ENCODE measurements around the gene STK11. TPM values are rescaled to one million over a fixed set of nuclear protein-coding genes. Genes with fewer than 3 reads are reported as not detected.

The STK11 gene
- total and polyA plus RNA-seq, 2 donors (not counting 3 experiments of a cell fraction or from before 2014, with no cell fraction given) = 39.4 to 75.4 TPM

- FAIRE-seq = no peak
- peak overlapping the region; percentile 14 for H3K9ac ChIP-seq (replicated peaks; ENCODE audit: extremely low read depth, insufficient read depth, low read length)
- POLR2A ChIA-PET = interaction anchor here (0.6 to 1.3 kb wide), 3 partner anchors 55 to 111 kb away, joined by 3 to 10 read pairs (median 3); partner anchors contain the start of genes CIRBP and GPX4
Measured at GRCh38 chr19:1214299-1214861, 8.8 kb downstream of the STK11 start.

More at GRCh38 chr19:1214299-1214861, 8.8 kb downstream of the STK11 start:
- peaks cover 28% of the 10 kb centered on the region for H3K4me1 ChIP-seq (ENCODE audit: control insufficient read depth, extremely low read depth, insufficient read depth, low read length)
- peak overlapping the region; percentile 48 for H3K27ac ChIP-seq (ENCODE audit: insufficient read depth, low read depth, low read length)
- H3K27me3 ChIP-seq (ENCODE audit: control insufficient read depth in 2 of 2, insufficient read depth in 2 of 2, low read length in 2 of 2) = no peaks in the 10 kb centered on the region
- no peaks in the 10 kb centered on the region for H3K9me3 ChIP-seq (replicated peaks; ENCODE audit: control insufficient read depth, insufficient read depth, low read length)
- dilution Hi-C loops (cut with MboI; ENCODE audit: extremely low pct_ligation_motif_present, low sequenced_read_pairs) = no loop called here
- no peak for TF ChIP-seq JUN (IDR thresholded peaks at IDR 0.05; ENCODE audit: borderline replicate concordance, insufficient read depth, insufficient read length, low read depth)
- TF ChIP-seq MAX (IDR thresholded peaks at IDR 0.05; ENCODE audit: insufficient read depth, insufficient read length) = peak; percentile 14
- TF ChIP-seq EZH2 (IDR thresholded peaks at IDR 0.05; ENCODE audit: borderline replicate concordance, low read depth, low read length, severe bottlenecking) = no peak
- TF ChIP-seq CTCF (IDR thresholded peaks at IDR 0.05; ENCODE audit: extremely low read depth in 1 of 2, insufficient read depth in 1 of 2, low read depth in 1 of 2, low read length in 2 of 2) = no peak
- peaks cover 0 to 4% of the 10 kb centered on the region in 2 experiments for H3K36me3 ChIP-seq (ENCODE audit: control insufficient read depth in 2 of 2, extremely low read depth in 1 of 2, insufficient read depth in 2 of 2, low read length in 2 of 2)
- DNase-seq (ENCODE audit: low read depth, low spot score) = no peak
- peaks cover 80% of the 10 kb centered on the region for H3K79me2 ChIP-seq (ENCODE audit: control insufficient read depth, insufficient read depth, low read length)
- no peaks in the 10 kb centered on the region for H4K20me1 ChIP-seq (replicated peaks; ENCODE audit: control insufficient read depth, extremely low read depth, insufficient read depth, low read length)
- intact Hi-C loops (cut with micrococcal nuclease) = no loop called here
- CTCF ChIA-PET = interaction anchor here (0.6 to 2.6 kb wide), 11 partner anchors 9 to 157 kb away, joined by 3 to 14 read pairs (median 5); partner anchors contain the start of genes ATP5F1D and GPX4
- H3K4me3 ChIP-seq (replicated peaks in 1 of 3; ENCODE audit: insufficient read depth in 1 of 3, low read depth in 1 of 3, low read length in 3 of 3) = no peak overlapping the region
- H3K9me1 ChIP-seq (replicated peaks; ENCODE audit: control insufficient read depth, extremely low read depth, insufficient read depth, low read length) = no peaks in the 10 kb centered on the region
- TSS peak; percentile 34 for BruUV-seq (replicated peaks)
- peak overlapping the region; percentile 44 for H3K4me2 ChIP-seq (ENCODE audit: insufficient read depth, low read length)
- H2AFZ ChIP-seq (ENCODE audit: low read depth, low read length) = no peak overlapping the region
